Measurements from ENCODE around the gene PDE4DIP.
"Not testable (repeated sequence)": the region's sequence is repeated elsewhere in the genome, so short reads cannot be mapped to it uniquely, and the experiment has no call there.

- TF ChIP-seq CTCF (IDR thresholded peaks at IDR 0.05); POLR2AphosphoS5 (IDR thresholded peaks at IDR 0.05; ENCODE audit: low read depth, low read length); SIN3A (IDR thresholded peaks at IDR 0.05; ENCODE audit: borderline replicate concordance, insufficient read depth, low read depth, low read length); REST (IDR thresholded peaks at IDR 0.05; ENCODE audit: insufficient read depth in 1 of 2, low read depth in 2 of 2, low read length in 1 of 2): not testable (repeated sequence)
Observed at GRCh38 chr1:148822180-148822579, 22.0 kb upstream of the PDE4DIP start.

All from Panc1 (cell line).